ENCODE data around the gene THSD4. TPM values are rescaled to one million over a fixed set of nuclear protein-coding genes. Genes with fewer than 3 reads are reported as not detected.

THSD4 gene
- total RNA-seq, 2 experiments from 2014 or later = not detected

DNA sequence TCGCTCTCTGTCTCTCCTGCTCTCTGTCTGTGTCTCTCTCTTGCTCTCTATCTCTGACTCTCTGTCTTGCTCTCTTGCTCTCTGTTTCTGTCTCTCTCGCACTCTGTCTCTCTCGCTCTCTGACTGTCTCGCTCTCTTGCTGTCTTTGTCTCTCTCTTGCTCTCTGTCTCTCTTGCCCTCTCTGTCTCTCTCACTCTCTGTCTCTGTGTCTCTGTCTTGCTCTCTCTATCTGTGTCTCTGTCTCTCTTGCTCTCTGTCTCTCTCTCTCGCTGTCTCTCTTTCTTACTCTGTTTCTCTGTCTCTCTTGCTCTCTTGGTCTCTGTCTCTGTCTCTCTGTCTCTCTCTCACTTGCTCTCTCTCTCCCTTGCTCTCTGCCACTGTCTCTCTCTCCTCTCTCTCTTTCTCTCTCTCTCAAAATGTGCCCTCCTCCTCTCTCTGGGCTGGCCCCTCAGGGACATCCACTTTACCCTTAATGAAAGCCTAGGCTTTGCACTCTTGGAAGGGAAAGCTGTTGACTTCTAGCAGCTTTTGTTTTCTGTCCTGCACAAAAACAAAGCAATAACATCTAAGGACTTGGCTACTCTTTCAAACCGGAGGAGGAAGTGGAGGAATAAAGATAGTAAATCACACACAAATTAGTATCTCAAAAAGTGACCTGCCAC, 621.1 kb downstream of the THSD4 start:
- H3K9me3 ChIP-seq (ENCODE audit: low read length) = no peaks in the 10 kb centered on the region
- no TSS peak for BruUV-seq (replicated peaks)
- H3K4me2 ChIP-seq (ENCODE audit: low read length) = peak overlapping the region; percentile 64
- H2AFZ ChIP-seq (ENCODE audit: low read length) = peak overlapping the region; percentile 46
- DNase-seq (ENCODE audit: low spot score) = peak; percentile 39
- no peaks in the 10 kb centered on the region for H3K36me3 ChIP-seq (ENCODE audit: insufficient read depth, low read length)
- H3K79me2 ChIP-seq (ENCODE audit: insufficient read depth, low read depth, low read length) = no peaks in the 10 kb centered on the region
- no peak overlapping the region for H3K27ac ChIP-seq (ENCODE audit: low read depth, low read length, poor library complexity, severe bottlenecking)
- POLR2A ChIA-PET = no interaction called here
- peaks cover 19% of the 10 kb centered on the region for H3K4me1 ChIP-seq (ENCODE audit: insufficient read depth, low read length, poor library complexity, severe bottlenecking)
- H3K4me3 ChIP-seq (ENCODE audit: low read depth, low read length, poor library complexity, severe bottlenecking) = peak overlapping the region; percentile 0
- no peaks in the 10 kb centered on the region for H3K9me2 ChIP-seq (ENCODE audit: insufficient read depth, low read length)
- intact Hi-C loops (cut with micrococcal nuclease; ENCODE audit: unreplicated experiment) = no loop called here
- CTCF ChIA-PET (ENCODE audit: unreplicated experiment) = no interaction called here
- H4K20me1 ChIP-seq (ENCODE audit: insufficient read depth, low read length) = no peaks in the 10 kb centered on the region
- TF ChIP-seq EZH2phosphoT487 (IDR thresholded peaks at IDR 0.05; ENCODE audit: borderline replicate concordance, low read depth, low read length) = no peak
- TF ChIP-seq, protein P1, sequence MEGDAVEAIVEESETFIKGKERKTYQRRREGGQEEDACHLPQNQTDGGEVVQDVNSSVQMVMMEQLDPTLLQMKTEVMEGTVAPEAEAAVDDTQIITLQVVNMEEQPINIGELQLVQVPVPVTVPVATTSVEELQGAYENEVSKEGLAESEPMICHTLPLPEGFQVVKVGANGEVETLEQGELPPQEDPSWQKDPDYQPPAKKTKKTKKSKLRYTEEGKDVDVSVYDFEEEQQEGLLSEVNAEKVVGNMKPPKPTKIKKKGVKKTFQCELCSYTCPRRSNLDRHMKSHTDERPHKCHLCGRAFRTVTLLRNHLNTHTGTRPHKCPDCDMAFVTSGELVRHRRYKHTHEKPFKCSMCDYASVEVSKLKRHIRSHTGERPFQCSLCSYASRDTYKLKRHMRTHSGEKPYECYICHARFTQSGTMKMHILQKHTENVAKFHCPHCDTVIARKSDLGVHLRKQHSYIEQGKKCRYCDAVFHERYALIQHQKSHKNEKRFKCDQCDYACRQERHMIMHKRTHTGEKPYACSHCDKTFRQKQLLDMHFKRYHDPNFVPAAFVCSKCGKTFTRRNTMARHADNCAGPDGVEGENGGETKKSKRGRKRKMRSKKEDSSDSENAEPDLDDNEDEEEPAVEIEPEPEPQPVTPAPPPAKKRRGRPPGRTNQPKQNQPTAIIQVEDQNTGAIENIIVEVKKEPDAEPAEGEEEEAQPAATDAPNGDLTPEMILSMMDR (conservative IDR thresholded peaks at IDR 0.05; ENCODE audit: low read length) = no peak

DNA sequence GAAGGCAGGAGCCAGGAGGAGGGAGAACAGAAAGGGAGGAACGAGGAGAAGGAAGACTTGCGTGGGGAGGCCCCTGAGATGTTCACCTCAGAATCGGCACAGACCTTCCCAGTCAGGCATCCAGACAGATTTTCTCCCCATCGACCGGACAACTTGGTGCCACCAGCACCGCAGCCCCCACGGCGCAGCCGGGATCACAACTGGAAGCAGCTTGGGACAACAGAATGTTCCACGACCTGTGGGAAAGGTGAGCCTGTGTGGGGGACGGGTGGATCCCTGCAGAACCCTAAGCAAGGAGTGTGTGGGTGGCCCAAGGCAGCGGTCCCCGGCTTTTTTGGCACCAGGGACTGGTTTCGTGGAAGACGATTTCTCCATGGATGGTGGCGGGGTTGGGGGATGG, 622.5 kb downstream of the THSD4 start:
- ChIA-PET POLR2A (no interaction called here), CTCF (ENCODE audit: unreplicated experiment) (no interaction called here)
- H3K79me2 ChIP-seq (ENCODE audit: insufficient read depth, low read depth, low read length) = no peaks in the 10 kb centered on the region
- BruUV-seq (replicated peaks) = no TSS peak
- no peak overlapping the region for H3K4me3 ChIP-seq (ENCODE audit: low read depth, low read length, poor library complexity, severe bottlenecking)
- H3K4me2 ChIP-seq (ENCODE audit: low read length) = 0 out of 2 replicates have a peak overlapping the region, but pooled peaks have one; percentile 64
- DNase-seq (ENCODE audit: low spot score) = no peak
- intact Hi-C loops (cut with micrococcal nuclease; ENCODE audit: unreplicated experiment) = no loop called here
- TF ChIP-seq, protein P1 (conservative IDR thresholded peaks at IDR 0.05; ENCODE audit: low read length) = no peak
- TF ChIP-seq EZH2phosphoT487 (IDR thresholded peaks at IDR 0.05; ENCODE audit: borderline replicate concordance, low read depth, low read length) = no peak
- H3K9me2 ChIP-seq (ENCODE audit: insufficient read depth, low read length) = no peaks in the 10 kb centered on the region
- H4K20me1 ChIP-seq (ENCODE audit: insufficient read depth, low read length) = no peaks in the 10 kb centered on the region
- peaks cover 19% of the 10 kb centered on the region for H3K4me1 ChIP-seq (ENCODE audit: insufficient read depth, low read length, poor library complexity, severe bottlenecking)
- no peak overlapping the region for H3K27ac ChIP-seq (ENCODE audit: low read depth, low read length, poor library complexity, severe bottlenecking)
- H3K36me3 ChIP-seq (ENCODE audit: insufficient read depth, low read length) = no peaks in the 10 kb centered on the region
- no peaks in the 10 kb centered on the region for H3K9me3 ChIP-seq (ENCODE audit: low read length)
- H2AFZ ChIP-seq (ENCODE audit: low read length) = no peak overlapping the region

DNA sequence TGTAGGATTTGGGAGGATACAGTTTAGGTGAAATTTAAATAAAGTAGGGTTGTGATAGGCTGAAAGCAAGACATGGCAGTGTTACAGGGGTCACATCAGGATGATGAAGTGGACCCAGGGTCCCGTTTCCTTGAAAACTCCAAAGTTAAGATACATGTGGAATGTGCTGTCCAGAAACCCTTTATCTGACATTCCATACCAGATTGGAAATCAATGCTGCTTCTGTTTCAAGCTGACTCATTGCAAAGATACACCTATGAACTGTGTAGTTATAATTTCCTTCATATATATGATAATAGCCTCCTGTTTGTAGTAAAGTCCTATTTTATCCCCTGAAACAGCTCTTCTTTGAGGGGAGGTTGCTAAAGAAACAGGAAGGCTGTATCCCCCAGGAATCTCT, 624.1 kb downstream of the THSD4 start:
- BruUV-seq (replicated peaks) = no TSS peak
- ChIA-PET CTCF (ENCODE audit: unreplicated experiment) (no interaction called here), POLR2A (interaction anchor here (0.7 kb wide), 1 partner anchor 352 kb away, joined by 3 read pairs; no protein-coding TSS in a partner anchor)
- no peak for DNase-seq (ENCODE audit: low spot score)
- no peak overlapping the region for H3K4me2 ChIP-seq (ENCODE audit: low read length)
- H3K4me1 ChIP-seq (ENCODE audit: insufficient read depth, low read length, poor library complexity, severe bottlenecking) = peaks cover 19% of the 10 kb centered on the region
- H3K79me2 ChIP-seq (ENCODE audit: insufficient read depth, low read depth, low read length) = no peaks in the 10 kb centered on the region
- no peak overlapping the region for H3K27ac ChIP-seq (ENCODE audit: low read depth, low read length, poor library complexity, severe bottlenecking)
- intact Hi-C loops (cut with micrococcal nuclease; ENCODE audit: unreplicated experiment) = no loop called here
- no peak overlapping the region for H3K4me3 ChIP-seq (ENCODE audit: low read depth, low read length, poor library complexity, severe bottlenecking)
- H3K9me2 ChIP-seq (ENCODE audit: insufficient read depth, low read length) = no peaks in the 10 kb centered on the region
- H3K9me3 ChIP-seq (ENCODE audit: low read length) = no peaks in the 10 kb centered on the region
- no peaks in the 10 kb centered on the region for H4K20me1 ChIP-seq (ENCODE audit: insufficient read depth, low read length)
- no peak overlapping the region for H2AFZ ChIP-seq (ENCODE audit: low read length)
- no peak for TF ChIP-seq EZH2phosphoT487 (IDR thresholded peaks at IDR 0.05; ENCODE audit: borderline replicate concordance, low read depth, low read length)
- TF ChIP-seq, protein P1 (conservative IDR thresholded peaks at IDR 0.05; ENCODE audit: low read length) = no peak
- H3K36me3 ChIP-seq (ENCODE audit: insufficient read depth, low read length) = no peaks in the 10 kb centered on the region
